Measurements from ENCODE around the gene NRG2.

DNA sequence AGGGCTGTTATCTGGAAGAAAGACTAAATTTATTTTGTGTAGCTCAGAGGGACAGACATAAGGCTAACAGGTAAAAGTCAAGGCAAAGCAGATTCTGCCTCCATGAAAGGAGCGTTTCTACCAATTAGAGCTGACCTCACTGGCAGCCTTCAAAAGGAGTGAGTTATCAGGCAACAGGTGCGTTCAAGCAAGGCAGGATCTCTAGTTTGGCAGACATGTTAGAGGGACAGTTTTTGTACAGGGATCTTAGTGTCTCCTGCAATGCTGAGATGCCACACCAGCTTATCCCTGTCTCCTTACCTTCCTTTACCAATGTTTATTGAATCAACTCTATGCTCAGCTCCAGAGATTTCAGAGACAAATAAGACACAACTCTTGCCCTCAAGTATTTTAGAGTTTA is 73.8 kb downstream of the NRG2 start:
- TF ChIP-seq, protein P1, sequence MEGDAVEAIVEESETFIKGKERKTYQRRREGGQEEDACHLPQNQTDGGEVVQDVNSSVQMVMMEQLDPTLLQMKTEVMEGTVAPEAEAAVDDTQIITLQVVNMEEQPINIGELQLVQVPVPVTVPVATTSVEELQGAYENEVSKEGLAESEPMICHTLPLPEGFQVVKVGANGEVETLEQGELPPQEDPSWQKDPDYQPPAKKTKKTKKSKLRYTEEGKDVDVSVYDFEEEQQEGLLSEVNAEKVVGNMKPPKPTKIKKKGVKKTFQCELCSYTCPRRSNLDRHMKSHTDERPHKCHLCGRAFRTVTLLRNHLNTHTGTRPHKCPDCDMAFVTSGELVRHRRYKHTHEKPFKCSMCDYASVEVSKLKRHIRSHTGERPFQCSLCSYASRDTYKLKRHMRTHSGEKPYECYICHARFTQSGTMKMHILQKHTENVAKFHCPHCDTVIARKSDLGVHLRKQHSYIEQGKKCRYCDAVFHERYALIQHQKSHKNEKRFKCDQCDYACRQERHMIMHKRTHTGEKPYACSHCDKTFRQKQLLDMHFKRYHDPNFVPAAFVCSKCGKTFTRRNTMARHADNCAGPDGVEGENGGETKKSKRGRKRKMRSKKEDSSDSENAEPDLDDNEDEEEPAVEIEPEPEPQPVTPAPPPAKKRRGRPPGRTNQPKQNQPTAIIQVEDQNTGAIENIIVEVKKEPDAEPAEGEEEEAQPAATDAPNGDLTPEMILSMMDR (IDR thresholded peaks at IDR 0.05): no peak
- no peak for TF ChIP-seq POLR2A (IDR thresholded peaks at IDR 0.05)

Data from adrenal gland (tissue), 5 donors.